GM19463 (cell line): ENCODE data around the gene OBSL1.

Source experiments
- ATAC-seq: cut with Tn5 transposase; IDR thresholded peaks from one replicate; pipeline ENCODE4 v1.9.1; 2021; ENCODE audit warnings: mild to moderate bottlenecking, moderate library complexity; ENCODE audit not compliant: unreplicated experiment

OBSL1 gene

GRCh38 chr2:219571311-219572236 lies at the start of gene OBSL1:
Gene OBSL1 (minus strand): TSS chr2:219571539. CDS start chr2:219571232, 307 bp downstream.
- no peak for ATAC-seq

GRCh38 chr2:219620546-219620945 lies 49.2 kb upstream of the OBSL1 start:
- ATAC-seq: no peak

- no peak for ATAC-seq
These were observed 47.9 kb upstream of the OBSL1 start for GRCh38 chr2:219619235-219619634.

GRCh38 chr2:219618733-219619122 lies 47.4 kb upstream of the OBSL1 start:
- no peak for ATAC-seq

- no peak for ATAC-seq
These were observed 45.2 kb upstream of the OBSL1 start for GRCh38 chr2:219616550-219616949.

GRCh38 chr2:219615894-219616293 lies 44.6 kb upstream of the OBSL1 start:
- no peak for ATAC-seq

- no peak for ATAC-seq
These were observed 43.7 kb upstream of the OBSL1 start for GRCh38 chr2:219615036-219615435.

GRCh38 chr2:219614076-219614860 lies 42.9 kb upstream of the OBSL1 start:
- ATAC-seq: no peak

GRCh38 chr2:219613461-219614070 lies 42.2 kb upstream of the OBSL1 start:
- ATAC-seq: no peak

GRCh38 chr2:219612577-219613286 lies 41.4 kb upstream of the OBSL1 start:
- ATAC-seq: peak; percentile 72

GRCh38 chr2:219611866-219612576 lies 40.7 kb upstream of the OBSL1 start:
- no peak for ATAC-seq

GRCh38 chr2:219611306-219611705 lies 40.0 kb upstream of the OBSL1 start:
- ATAC-seq: no peak

- no peak for ATAC-seq
These were observed 37.9 kb upstream of the OBSL1 start for GRCh38 chr2:219609149-219609750.

- ATAC-seq: no peak
These were observed 37.1 kb upstream of the OBSL1 start for GRCh38 chr2:219608399-219608964.

GRCh38 chr2:219607931-219608330 lies 36.6 kb upstream of the OBSL1 start:
- no peak for ATAC-seq

GRCh38 chr2:219605607-219605954 lies 34.2 kb upstream of the OBSL1 start:
- ATAC-seq: no peak

GRCh38 chr2:219603771-219604170 lies 32.4 kb upstream of the OBSL1 start:
- no peak for ATAC-seq

GRCh38 chr2:219598308-219599078 lies 27.2 kb upstream of the OBSL1 start:
- no peak for ATAC-seq
